GM18867 (cell line): ENCODE results near the gene TMPO.
"Not testable (repeated sequence)": the region's sequence is repeated elsewhere in the genome, so short reads cannot be mapped to it uniquely, and the experiment has no call there.

Source experiments
- ATAC-seq: cut with Tn5 transposase; IDR thresholded peaks from one replicate; pipeline ENCODE4 v1.9.1; 2021; ENCODE audit warnings: mild to moderate bottlenecking, moderate library complexity; ENCODE audit not compliant: unreplicated experiment

The TMPO gene

DNA sequence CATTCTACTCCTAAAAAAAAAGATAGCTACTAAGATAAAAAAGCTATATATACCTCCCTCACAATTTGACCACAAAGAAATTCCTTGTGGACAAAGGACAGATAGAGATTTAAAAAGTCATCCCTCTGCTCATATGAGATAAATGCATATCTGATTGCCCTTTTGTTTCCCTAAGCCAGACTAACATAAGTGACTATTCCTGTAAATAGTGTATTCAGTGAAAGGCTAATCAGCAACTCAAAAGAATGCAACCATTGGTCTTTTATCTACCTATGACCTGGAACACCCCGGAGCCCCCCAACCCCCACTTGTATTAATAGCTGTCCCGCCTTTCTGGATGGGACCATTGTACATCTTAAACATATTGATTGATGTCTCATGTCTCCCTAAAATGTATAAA is 6.3 kb upstream of the TMPO start:
- no peak for ATAC-seq

- not testable (repeated sequence) for ATAC-seq
Measured at GRCh38 chr12:98511806-98512205, 3.6 kb upstream of the TMPO start.

DNA sequence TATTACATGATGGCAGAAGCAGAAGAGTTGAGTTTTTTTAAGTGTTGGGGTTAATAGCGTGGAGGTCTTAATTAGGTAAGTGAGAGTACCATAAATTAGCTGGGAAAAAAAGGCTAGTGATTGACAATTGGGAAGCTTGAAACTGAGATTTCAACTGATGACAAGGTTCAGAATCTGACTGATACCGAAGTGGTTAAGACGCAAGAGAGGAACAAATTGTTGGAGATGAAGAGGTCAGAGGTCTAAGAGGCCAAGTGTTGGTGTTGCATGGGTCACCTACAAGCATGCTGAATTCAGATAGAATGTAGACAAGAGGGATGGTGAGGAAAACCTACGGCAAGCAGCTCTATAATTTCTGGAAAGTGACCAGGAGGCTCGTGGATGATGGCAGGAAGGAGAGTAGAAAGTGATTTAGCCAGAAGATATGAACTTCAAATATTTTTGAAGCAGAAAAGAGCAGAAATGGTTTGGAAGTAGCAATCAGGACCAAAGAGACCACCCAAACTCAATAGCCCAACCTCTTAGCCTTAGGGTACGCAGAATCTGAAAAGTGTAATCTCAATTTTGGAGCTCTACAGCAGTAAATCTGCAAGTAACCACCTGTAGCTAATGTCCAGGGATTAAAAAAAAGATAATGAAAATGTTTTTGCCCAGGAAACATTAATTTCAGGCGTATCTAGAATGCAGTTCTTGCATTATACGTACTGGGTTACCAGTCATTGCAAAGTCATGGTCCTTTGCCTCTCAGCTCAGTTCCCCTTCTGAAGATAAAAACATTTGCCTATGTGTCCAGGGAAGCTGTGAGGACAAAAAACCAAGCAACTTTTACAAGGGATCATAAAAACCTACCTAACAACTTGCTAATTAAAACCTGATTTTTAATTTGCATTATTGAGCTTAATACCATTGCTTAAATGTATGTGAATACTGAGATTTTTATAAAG is 1.7 kb upstream of the TMPO start:
- ATAC-seq: no peak

DNA sequence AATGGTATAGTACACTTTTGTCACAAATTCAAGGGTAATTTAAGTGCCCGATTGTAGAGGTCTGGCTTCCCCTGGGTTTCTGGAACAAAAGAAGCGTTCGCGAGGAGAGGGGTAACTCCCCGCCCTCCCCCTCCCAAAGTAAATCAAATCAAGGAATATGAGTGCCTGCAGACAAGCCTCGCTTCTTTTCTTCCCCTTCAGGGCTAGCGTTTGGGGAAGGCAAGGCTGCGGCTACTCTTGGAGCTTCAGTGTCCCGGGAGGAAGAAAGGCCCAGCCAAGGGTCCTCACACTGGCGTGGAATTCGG is 456 bp upstream of the TMPO start:
- no peak for ATAC-seq

DNA sequence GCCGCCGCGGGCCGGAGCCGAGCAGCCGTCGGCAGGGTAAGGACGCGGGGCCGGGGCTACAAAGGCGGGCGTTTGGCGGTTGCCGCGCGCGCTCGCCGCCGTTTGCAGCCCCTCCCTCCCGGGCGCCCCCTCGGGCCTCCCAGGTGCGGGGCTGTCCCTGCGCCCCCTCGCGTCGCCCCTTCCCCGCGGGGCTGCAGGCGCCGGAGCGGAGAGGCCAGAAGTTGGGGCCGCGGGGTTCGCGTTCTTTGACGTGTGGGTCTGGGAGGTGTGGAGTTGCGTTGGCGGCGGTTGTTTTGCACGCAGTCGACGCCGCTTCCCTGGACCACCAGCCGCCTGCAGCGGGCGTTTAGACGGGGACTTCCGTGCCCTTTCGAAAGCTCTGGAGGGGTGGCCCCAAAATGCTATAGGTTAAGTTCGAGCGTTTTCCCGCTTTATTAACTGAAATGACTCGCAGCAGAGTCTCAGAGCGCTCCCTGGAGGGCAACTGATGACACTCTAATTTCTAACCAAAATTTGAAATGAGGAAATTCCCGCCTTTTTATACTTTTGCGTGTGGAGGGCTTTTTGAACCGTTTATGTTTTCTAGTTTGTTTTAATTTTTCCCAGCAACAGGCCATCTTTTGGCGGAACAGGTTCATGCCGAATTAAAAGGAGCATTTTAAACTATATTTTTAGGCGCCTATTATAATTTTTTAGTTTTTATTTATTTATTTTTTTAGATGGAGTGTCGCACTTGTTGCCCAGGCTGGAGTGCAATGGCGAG is 902 bp downstream of the TMPO start:
- peak; percentile 48 for ATAC-seq

DNA sequence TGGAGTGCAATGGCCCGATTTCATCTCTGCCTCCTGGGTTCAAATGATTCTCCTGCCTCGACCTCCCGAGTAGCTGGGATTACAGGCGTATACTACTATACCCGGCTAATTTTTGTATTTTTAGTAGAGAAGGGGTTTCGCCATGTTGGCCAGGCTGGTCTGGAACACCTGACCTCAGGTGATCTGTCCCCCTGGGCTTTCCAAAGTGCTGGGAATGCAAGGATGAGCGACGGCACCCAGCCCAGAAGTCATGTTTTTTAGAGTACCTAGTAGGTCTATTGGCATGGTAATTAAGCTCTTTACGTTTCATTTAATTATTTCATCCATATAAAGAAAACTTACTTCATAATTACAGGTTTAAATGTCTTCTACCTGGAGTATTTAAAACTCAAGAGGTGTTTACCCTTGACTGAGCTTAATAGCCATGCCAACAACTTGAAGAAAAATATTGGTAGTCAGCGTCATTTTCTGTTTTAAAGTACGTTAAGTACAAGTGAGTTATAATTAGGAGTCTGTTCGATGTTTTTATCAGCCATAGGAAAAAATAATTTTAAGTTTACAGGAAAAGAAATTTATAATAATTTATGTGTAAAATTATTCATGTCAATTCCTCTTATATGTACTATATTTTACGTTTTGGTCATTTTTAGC is 4.0 kb downstream of the TMPO start:
- ATAC-seq: no peak

GRCh38 chr12:98530068-98530467 is 14.7 kb downstream of the TMPO start:
- no peak for ATAC-seq

DNA sequence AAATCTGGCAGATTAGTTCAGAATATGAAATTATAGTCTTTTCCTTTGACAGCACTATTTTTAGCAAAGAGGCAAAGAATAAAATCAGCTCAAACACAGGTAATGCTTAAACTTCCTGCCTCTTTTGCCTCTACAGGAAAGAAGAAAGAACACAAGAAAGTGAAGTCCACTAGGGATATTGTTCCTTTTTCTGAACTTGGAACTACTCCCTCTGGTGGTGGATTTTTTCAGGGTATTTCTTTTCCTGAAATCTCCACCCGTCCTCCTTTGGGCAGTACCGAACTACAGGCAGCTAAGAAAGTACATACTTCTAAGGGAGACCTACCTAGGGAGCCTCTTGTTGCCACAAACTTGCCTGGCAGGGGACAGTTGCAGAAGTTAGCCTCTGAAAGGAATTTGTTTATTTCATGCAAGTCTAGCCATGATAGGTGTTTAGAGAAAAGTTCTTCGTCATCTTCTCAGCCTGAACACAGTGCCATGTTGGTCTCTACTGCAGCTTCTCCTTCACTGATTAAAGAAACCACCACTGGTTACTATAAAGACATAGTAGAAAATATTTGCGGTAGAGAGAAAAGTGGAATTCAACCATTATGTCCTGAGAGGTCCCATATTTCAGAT is 17.4 kb downstream of the TMPO start:
- no peak for ATAC-seq

- no peak for ATAC-seq
Measured at GRCh38 chr12:98533723-98534251, 18.4 kb downstream of the TMPO start.

- no peak for ATAC-seq
Measured at GRCh38 chr12:98538031-98538430, 22.6 kb downstream of the TMPO start.

DNA sequence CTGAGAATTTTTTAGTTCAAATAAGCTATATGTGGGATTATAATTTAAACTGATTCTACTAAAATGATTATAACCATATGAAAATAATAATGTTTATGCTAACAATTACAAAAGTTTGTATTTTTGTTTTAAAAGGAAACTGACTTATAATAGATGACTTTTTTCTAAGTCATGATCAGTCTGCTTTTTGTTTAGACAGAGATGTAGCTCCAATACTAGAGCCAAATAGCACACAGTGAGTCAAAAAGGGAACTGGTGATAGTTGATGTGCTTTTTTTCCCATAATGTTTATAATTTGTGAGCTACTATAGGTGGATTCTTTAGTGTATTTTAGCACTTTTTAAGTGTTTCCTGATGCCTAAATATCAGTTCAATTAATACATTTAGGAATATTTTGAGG is 28.3 kb downstream of the TMPO start:
- no peak for ATAC-seq

DNA sequence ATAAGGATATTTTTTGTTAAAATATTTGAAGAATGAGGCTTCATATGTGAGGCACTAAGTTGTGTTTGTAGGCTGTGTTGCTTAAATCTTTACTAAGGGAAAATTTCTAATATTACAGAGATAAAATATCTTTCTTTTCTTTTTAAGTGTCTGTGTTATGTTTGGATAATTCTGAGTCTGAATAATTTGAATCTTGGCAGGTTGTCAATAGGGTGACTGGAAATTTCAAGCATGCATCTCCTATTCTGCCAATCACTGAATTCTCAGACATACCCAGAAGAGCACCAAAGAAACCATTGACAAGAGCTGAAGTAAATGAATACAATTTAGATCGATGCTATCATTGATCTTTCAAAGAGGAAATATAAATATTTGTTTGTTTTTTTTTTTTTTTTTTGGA is 29.4 kb downstream of the TMPO start:
- ATAC-seq: no peak

DNA sequence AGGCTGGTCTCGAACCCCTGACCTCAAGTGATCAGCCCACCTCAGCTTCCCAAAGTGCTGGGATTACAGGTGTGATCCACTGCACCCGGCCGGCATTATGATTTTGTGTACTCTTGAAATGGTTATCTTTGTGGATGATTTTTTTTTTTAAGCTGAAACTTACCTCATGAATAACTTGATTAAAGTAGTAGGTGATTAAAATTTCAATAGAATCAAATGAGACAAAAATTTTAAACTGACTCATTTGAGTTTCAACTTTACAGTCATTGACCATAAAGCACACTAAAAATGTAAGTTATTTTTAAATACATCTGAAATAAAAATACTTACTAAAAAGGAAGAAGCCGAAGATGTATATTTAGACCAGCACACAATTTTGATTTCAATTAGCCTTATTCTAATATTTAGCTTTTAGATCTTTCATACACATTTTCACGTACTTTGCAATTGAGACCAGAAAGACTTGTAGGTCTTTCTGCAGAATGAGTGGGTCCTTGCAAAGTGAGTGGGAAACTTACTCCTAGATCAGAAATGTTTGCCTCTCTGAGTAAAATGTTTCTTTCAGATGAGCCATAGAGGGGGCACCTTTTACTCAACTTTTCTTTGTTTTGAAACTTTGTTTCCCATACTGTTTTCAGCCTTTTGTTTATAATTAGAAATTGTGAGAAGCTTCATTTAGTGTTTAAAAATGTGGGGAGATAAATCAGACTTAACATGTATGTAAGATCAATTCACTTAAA is 34.2 kb downstream of the TMPO start:
- ATAC-seq: no peak

- ATAC-seq: no peak
Measured at GRCh38 chr12:98551787-98552186, 36.4 kb downstream of the TMPO start.

GRCh38 chr12:98558097-98558496 is 42.7 kb downstream of the TMPO start:
- not testable (repeated sequence) for ATAC-seq

DNA sequence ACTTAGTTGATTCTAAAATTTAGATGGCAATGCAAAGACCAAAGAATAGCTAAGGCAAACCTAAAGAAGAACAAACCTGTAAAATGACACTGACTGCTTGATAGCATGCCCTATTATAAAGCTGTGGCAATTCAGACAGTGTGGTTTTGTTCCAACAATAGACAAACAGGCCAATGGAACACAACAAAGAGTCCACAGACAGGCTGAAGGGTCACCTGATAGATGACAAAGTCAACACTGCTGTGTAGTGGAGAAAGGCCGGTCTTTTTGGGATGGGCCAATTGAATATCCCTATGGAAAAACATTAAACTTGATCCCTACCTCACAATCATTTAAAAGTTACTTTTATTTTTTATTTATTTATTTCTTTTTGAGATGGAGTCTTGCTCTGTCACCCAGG is 44.3 kb downstream of the TMPO start:
- ATAC-seq: no peak

GRCh38 chr12:98561846-98562245 is 46.5 kb downstream of the TMPO start:
- ATAC-seq: no peak

- ATAC-seq: no peak
Measured at GRCh38 chr12:98572010-98572409, 56.6 kb downstream of the TMPO start.

GRCh38 chr12:98574110-98574509 is 58.7 kb downstream of the TMPO start:
- ATAC-seq: no peak

DNA sequence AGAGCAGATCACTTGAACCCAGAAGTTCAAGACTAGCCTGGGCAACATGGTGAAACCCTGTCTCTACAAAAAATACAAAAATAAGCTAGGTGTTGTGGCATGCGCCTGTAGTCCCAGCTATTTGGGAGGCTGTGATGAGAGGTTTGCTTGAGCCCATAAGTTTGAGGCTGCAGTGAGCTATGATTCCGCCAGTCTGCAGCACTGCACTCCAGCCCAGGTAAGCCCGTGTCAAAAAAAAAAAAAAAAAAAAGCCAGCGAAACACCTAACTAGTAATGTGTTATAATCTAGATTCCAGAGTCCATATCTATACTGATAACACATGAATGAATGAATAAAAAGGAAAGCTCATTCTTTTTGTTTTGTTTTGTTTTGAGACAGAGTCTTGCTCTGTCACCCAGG is 59.6 kb downstream of the TMPO start:
- ATAC-seq: no peak
